ENCODE measurements around the gene UBAC2.

The UBAC2 gene

DNA sequence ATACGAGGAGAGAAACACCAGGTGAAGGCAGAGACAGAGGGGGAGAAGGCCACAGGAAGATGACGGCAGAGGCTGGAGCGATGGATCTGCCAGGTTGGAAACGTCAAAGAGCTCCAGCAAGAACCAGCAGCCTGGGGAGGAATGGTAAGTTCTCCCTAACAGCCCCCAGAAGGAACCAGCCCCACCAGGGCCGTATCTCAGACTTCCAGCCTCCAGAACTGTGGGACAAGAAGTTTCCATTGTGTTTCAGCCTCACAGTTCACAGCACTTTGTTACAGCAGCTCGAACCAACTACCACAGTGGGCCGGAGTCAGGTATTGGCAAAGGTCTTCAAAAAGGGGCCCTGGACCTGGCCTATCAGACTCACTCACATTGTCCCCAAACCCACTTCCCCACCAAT, 195.8 kb downstream of the UBAC2 start:
- TF ChIP-seq RARB (CRISPR knock-in tag; IDR thresholded peaks at IDR 0.05) (no peak), TSHZ2 (CRISPR knock-in tag; IDR thresholded peaks at IDR 0.05) (no peak), ZFP30 (CRISPR knock-in tag; IDR thresholded peaks at IDR 0.05) (no peak), ZNF8 (CRISPR knock-in tag; IDR thresholded peaks at IDR 0.05) (no peak), OSR1 (CRISPR knock-in tag; IDR thresholded peaks at IDR 0.05) (no peak), ZFP3 (CRISPR knock-in tag; IDR thresholded peaks at IDR 0.05) (no peak), ZNF70 (CRISPR knock-in tag; IDR thresholded peaks at IDR 0.05) (no peak), CSRNP3 (CRISPR knock-in tag; IDR thresholded peaks at IDR 0.05) (no peak), BACH2 (CRISPR knock-in tag; IDR thresholded peaks at IDR 0.05; ENCODE audit: borderline replicate concordance) (no peak), TOX (CRISPR knock-in tag; IDR thresholded peaks at IDR 0.05; ENCODE audit: borderline replicate concordance) (no peak), ISL1 (CRISPR knock-in tag; IDR thresholded peaks at IDR 0.05) (no peak), SNAI2 (CRISPR knock-in tag; IDR thresholded peaks at IDR 0.05) (no peak), ESRRG (CRISPR knock-in tag; IDR thresholded peaks at IDR 0.05) (no peak), TCF4 (CRISPR knock-in tag; IDR thresholded peaks at IDR 0.05; ENCODE audit: borderline replicate concordance) (no peak), ZC3H10 (CRISPR knock-in tag; IDR thresholded peaks at IDR 0.05) (no peak)
- TF ChIP-seq, protein P1, sequence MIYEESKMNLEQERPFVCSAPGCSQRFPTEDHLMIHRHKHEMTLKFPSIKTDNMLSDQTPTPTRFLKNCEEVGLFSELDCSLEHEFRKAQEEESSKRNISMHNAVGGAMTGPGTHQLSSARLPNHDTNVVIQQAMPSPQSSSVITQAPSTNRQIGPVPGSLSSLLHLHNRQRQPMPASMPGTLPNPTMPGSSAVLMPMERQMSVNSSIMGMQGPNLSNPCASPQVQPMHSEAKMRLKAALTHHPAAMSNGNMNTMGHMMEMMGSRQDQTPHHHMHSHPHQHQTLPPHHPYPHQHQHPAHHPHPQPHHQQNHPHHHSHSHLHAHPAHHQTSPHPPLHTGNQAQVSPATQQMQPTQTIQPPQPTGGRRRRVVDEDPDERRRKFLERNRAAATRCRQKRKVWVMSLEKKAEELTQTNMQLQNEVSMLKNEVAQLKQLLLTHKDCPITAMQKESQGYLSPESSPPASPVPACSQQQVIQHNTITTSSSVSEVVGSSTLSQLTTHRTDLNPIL (CRISPR knock-in tag; IDR thresholded peaks at IDR 0.05; ENCODE audit: low read depth) = no peak
- TF ChIP-seq, protein P2, sequence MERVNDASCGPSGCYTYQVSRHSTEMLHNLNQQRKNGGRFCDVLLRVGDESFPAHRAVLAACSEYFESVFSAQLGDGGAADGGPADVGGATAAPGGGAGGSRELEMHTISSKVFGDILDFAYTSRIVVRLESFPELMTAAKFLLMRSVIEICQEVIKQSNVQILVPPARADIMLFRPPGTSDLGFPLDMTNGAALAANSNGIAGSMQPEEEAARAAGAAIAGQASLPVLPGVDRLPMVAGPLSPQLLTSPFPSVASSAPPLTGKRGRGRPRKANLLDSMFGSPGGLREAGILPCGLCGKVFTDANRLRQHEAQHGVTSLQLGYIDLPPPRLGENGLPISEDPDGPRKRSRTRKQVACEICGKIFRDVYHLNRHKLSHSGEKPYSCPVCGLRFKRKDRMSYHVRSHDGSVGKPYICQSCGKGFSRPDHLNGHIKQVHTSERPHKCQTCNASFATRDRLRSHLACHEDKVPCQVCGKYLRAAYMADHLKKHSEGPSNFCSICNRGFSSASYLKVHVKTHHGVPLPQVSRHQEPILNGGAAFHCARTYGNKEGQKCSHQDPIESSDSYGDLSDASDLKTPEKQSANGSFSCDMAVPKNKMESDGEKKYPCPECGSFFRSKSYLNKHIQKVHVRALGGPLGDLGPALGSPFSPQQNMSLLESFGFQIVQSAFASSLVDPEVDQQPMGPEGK (CRISPR knock-in tag; IDR thresholded peaks at IDR 0.05; ENCODE audit: borderline replicate concordance) = no peak
- TF ChIP-seq, protein P3, sequence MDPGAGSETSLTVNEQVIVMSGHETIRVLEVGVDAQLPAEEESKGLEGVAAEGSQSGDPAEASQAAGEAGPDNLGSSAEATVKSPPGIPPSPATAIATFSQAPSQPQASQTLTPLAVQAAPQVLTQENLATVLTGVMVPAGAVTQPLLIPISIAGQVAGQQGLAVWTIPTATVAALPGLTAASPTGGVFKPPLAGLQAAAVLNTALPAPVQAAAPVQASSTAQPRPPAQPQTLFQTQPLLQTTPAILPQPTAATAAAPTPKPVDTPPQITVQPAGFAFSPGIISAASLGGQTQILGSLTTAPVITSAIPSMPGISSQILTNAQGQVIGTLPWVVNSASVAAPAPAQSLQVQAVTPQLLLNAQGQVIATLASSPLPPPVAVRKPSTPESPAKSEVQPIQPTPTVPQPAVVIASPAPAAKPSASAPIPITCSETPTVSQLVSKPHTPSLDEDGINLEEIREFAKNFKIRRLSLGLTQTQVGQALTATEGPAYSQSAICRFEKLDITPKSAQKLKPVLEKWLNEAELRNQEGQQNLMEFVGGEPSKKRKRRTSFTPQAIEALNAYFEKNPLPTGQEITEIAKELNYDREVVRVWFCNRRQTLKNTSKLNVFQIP (CRISPR knock-in tag; IDR thresholded peaks at IDR 0.05; ENCODE audit: borderline replicate concordance, low read depth) = no peak
- no peak for ATAC-seq

DNA sequence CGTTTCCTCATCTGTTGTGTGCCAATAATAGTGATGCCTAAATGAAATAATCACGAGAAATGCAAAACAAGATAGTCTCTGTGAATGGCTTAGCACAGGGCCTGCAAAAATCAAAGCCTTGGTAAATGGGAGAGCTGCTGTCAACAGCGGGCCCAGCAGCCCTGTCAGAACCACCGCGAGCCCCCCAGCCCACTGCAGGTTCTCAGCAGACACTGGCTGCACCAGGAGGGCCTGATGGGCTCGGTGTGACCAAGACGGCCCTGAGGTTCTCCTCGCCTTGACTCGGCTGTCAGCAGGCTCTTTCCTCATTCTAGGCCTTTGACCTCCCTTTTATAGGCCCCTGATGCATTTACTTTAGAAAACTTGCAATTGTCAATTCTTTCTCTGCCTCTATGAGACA, 197.4 kb downstream of the UBAC2 start:
- no peak for ATAC-seq
- no peak for TF ChIP-seq SNAI2 (CRISPR knock-in tag; IDR thresholded peaks at IDR 0.05)
- no peak for TF ChIP-seq BACH2 (CRISPR knock-in tag; IDR thresholded peaks at IDR 0.05; ENCODE audit: borderline replicate concordance)
- TF ChIP-seq ARNTL (CRISPR knock-in tag; IDR thresholded peaks at IDR 0.05; ENCODE audit: borderline replicate concordance, low read depth) = no peak
- no peak for TF ChIP-seq OSR1 (CRISPR knock-in tag; IDR thresholded peaks at IDR 0.05)
- TF ChIP-seq, protein P1 (CRISPR knock-in tag; IDR thresholded peaks at IDR 0.05; ENCODE audit: low read depth) = no peak
- no peak for TF ChIP-seq ZNF565 (CRISPR knock-in tag; conservative IDR thresholded peaks at IDR 0.05; ENCODE audit: low read depth)
- no peak for TF ChIP-seq CSRNP3 (CRISPR knock-in tag; IDR thresholded peaks at IDR 0.05)
- TF ChIP-seq TCF4 (CRISPR knock-in tag; IDR thresholded peaks at IDR 0.05; ENCODE audit: borderline replicate concordance) = no peak
- no peak for TF ChIP-seq TOX (CRISPR knock-in tag; IDR thresholded peaks at IDR 0.05; ENCODE audit: borderline replicate concordance)
- no peak for TF ChIP-seq CSDC2 (CRISPR knock-in tag; IDR thresholded peaks at IDR 0.05)
- TF ChIP-seq ISL1 (CRISPR knock-in tag; IDR thresholded peaks at IDR 0.05) = no peak
- TF ChIP-seq, protein P3 (CRISPR knock-in tag; IDR thresholded peaks at IDR 0.05; ENCODE audit: borderline replicate concordance, low read depth) = no peak
- TF ChIP-seq, protein P2 (CRISPR knock-in tag; IDR thresholded peaks at IDR 0.05; ENCODE audit: borderline replicate concordance) = no peak
- TF ChIP-seq PPARA (CRISPR knock-in tag; IDR thresholded peaks at IDR 0.05; ENCODE audit: borderline replicate concordance) = no peak
